Renal cortical epithelial cell (primary cell): Measurements from ENCODE around the gene MCU. TPM values are rescaled to one million over a fixed set of nuclear protein-coding genes. Genes with fewer than 3 reads are reported as not detected.
A peak's percentile ranks its signal among the peaks of the same experiment; 100 is the strongest.
"Not testable (repeated sequence)": the region's sequence is repeated elsewhere in the genome, so short reads cannot be mapped to it uniquely, and the experiment has no call there.

Experiments used
- DNase-seq: peaks from one replicate; pipeline ENCODE4 v3.0.0-alpha.2; 2011; ENCODE audit warnings: low read depth
- total RNA-seq: library from RNA; depleted of rRNA; stranded (reverse); fragments of >200 nt; gene quantifications from 2 replicates; pipeline ENCODE4 v1.2.3, GENCODE V29; 2014

MCU gene
- total RNA-seq, 1 donor from 2014 or later = 47.2 TPM

DNA sequence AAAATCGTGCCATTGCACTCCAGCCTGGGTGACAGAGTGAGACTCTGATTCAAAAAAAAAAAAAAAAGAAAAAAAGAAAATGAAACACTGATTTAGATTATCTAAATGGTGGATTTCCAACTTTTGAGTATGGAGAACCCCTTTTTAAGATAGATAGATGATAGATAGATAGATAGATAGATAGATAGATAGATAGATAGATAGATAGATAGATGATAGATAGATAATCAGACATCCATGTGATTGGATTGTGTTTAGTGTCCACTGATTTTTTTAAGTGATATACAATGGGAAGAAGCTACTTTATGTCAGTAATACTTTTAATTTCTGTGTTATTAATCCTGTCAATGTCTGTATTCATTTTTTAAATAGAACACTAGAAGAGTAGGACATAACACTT is 207.6 kb downstream of the MCU start:
- DNase-seq = no peak

DNA sequence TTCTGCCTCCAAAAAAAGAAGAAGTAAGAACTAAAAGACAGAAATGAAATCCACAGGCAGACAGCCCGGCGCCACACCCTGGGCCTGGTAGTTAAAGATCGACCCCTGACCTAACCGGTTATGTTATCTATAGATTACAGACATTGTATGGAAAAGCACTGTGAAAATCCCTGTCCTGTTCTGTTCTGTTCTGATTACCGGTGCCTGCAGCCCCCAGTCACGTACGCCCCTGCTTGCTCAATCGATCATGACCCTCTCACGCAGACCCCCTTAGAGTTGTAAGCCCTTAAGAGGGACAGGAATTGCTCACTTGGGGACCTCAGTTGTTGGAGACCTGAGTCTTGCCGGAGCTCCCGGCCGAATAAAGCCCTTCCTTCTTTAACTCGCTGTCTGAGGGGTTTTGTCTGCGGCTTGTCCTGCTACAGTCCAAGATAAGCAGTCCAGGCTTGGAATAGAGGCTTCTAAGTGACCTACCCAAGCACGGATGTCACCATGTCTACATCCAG is 212.1 kb downstream of the MCU start:
- DNase-seq = not testable (repeated sequence)

DNA sequence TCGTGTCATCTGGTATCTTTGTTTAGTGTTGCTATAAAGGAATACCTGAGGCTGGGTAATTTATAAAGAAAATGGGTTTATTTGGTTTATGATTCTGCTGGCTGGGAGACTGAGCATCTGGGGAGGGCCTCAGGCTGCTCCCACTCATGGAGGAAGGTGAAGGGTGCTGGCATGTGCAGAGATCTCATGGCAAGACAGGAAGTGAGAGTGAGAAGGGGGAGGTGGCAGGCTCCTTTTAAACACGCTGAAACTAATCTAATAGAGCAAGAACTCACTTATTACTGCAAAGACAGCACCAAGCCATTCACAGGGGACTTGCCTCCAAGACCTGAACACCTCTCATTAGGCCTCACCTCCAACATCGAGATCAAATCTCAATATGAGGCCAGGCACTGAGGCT is 212.9 kb downstream of the MCU start:
- no peak for DNase-seq

DNA sequence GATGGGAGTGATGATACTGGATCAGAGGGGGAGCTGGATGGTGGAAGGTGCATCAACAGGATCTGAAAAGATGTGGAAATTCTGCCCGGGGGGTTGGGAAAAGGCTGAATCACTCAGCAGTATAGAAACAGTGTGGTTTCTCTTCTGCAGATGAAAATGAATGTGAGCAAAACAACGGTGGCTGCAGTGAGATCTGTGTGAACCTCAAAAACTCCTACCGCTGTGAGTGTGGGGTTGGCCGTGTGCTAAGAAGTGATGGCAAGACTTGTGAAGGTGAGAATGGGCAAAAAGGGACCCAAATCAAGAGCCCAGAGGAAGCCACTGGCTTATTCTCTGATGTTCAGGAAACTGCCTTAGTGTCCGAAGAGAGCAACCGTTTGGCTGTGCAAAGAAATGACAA is 214.5 kb downstream of the MCU start:
- DNase-seq = no peak

DNA sequence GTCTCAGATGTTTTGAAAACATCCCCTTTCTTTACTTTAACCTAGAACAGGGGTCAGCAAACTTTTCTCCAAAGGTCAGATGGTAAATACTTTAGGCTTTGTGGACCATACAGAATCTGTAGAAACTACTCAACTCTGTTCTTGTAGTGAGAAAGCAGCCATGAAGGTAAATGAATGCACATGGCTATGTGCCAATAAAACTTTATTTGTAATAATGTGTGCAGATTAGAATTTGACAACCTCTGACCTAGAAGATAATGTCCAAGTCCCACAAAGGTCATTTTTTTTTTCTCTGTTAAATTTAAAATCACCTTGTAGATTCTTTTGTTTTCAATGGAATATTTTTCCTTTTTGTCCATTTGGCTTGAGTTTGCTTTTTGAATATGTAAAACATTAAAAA is 218.8 kb downstream of the MCU start:
- DNase-seq = no peak

DNA sequence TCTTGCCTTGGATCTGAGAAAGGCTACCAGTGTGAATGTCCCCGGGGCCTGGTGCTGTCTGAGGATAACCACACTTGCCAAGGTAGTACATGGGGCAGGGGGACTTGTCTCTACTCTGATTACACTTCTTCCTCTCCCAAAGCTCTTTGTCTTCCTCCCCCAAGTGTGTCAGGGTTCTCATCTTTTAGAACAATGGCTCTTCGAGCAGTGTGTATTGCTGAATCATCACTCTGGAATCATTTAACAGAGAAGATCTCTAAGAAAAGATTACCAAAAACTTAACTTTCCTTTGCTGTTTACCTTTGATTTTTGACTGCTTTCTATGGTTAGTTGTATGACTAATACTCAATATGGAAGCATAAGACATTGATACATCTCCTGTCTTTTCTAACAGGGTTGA is 219.8 kb downstream of the MCU start:
- DNase-seq = peak; percentile 19

DNA sequence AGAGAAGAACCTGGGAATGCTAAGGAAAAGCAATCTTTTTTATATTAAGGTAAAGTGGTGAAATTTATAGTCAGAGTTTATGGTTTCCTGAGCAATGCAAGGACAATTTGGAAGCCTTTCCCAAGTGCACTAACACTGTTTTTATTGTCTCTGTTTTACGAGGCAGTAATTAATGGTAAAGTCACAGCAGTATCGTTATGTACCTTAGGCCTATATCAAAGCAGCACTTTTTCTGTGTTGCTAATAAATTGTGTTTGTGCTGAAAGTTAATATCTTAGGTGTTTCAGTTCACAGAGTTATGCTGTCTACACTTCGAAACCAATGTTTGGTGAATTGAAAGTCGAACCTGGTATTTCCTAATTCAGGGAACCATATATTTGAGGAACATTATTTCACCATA is 220.8 kb downstream of the MCU start:
- no peak for DNase-seq

DNA sequence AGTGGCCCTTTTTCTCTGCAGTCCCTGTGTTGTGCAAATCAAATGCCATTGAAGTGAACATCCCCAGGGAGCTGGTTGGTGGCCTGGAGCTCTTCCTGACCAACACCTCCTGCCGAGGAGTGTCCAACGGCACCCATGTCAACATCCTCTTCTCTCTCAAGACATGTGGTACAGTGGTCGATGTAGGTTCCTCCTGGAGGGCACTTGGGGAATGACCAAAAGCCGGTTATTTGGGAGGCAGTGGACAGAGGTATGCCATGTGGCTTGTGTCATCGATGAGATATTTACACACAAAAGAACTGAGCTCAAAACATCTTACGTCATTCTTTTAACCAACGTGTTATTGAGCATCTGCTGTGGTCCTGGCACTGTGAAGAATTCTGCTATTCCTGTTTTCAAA is 221.3 kb downstream of the MCU start:
- DNase-seq = no peak

DNA sequence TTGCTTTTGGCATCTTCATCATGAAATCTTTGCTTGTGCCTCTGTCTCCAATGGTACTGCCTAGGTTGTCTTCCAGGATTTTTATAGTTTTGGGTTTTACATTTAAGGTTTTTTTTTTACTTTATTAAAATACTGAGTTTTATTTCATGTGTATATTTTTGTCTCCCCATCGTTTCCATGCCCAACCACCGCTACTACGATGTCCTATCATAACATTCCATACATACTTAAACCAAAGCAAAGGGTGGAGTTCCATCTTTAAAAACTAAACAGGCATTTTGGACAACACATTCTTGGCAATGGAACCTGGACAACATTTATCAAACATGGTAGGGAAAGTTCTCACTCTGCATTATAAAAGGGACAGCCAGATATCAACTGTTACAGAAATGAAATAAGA is 225.3 kb downstream of the MCU start:
- DNase-seq = not testable (repeated sequence)

DNA sequence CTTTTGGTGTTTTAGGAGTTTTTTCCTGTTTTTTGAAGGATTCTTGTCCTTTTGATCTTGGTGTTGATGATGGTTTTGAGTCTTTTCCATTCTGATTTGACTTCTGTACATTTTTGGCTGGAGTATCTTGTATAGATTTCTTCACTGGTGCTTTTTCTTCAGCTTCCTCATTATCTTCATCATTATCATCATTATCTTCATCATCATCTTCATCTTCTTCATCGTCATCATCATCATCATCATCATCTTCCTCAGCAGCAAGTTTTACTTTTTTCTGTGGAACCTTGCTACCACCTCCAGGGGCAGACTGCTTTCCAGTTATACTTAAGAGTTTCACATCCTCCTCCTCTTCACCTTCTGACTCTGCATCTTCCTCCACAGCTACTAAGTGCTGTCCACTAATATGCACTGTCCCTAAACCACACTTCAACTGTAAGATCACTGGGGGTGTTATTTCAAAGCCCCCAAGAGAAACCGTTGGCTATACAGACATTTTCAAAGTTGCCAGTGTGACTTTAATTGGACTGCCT is 225.9 kb downstream of the MCU start:
- DNase-seq = not testable (repeated sequence)

DNA sequence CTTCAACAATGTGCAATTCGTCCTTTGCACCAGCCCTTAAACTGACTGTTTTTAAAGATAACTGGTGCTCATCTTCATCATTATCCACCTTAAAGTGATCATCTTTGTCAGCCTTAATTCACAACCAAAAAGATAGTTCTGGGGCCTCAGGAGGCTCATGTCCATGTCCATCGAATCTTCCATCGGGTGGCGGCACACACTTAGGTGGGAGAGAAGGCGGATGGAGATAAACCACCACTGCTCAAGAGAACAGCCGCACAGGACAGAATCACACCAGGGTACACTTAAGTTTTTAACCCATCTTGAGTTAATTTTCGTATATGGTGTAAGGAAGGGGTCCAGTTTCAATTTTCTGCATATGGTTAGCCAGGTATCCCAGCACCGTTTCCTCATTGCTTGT is 226.4 kb downstream of the MCU start:
- DNase-seq = no peak

DNA sequence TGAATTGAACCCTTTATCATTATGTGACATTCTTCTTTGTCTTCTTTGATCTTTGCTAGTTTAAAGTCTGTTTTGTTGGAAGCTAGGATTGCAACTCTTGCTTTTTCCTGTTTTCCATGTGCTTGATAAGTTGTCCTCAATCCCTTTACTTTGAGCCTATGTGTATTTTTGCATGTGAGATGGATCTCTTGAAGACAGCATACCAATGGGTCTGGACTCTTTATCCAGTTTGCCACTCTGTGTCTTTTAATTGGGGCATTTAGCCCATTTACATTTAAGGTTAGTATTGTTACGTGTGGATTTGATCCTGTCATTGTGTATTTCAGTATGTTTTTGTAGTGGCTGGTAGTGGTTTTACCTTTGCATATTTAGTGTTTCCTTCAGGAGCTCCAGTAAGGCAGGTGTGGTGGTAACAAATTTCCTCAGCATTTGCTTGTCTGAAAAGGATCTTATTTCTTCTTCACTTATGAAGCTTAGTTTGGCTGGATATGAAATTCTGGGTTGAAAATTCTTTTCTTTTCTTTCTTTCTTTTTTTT is 229.3 kb downstream of the MCU start:
- DNase-seq = not testable (repeated sequence)

DNA sequence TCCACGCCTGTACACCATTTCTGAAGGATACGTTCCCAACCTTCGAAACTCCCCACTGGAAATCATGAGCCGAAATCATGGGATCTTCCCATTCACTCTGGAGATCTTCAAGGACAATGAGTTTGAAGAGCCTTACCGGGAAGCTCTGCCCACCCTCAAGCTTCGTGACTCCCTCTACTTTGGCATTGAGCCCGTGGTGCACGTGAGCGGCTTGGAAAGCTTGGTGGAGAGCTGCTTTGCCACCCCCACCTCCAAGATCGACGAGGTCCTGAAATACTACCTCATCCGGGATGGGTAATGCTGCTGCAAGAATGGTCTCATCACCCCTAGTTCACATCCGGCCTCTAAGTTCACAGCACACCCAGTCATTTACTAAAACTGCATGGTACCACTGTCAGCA is 232.4 kb downstream of the MCU start:
- no peak for DNase-seq

DNA sequence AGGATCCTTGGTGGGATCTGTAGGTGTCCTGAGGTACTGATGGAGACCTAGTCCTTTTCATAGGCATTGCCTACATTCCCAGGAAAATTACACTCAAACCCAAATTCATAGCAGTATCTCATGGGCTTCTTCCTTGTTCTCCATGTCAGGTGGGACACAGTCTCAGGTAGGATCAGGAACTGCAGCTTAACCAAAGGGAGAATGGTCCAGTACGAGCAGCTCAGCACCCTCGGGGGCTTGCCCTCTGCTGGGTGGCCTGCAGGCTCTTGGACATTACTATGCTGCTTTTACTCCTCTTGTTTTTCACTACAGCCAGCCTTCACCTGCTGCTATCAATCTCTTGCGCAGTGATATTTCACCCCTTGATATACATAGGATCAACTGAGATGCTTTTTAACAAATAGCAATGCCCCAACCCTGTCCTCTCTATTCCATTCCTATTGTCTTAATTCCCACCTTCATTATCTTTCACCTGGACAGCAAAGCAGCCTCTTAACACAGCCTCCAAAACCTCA is 234.1 kb downstream of the MCU start:
- no peak for DNase-seq

DNA sequence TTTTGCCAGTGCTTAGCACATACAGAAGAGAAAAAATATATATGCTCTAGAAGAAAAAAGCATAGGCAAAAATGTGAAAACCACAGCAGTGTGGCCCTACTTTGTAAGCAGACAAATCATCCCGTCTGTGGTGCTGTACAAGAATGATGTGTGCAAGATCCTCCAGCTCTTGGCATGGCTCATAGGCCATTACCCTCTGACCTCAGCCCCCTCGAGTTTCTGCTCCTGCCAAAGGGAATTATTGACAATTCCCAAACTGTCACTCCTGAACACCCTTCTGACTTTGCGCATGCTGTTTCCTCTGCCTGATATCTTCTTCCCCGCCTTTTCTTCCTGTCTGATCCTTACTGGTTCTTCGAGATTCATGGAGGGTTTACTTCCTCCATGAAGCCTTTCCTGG is 235.5 kb downstream of the MCU start:
- DNase-seq = no peak

DNA sequence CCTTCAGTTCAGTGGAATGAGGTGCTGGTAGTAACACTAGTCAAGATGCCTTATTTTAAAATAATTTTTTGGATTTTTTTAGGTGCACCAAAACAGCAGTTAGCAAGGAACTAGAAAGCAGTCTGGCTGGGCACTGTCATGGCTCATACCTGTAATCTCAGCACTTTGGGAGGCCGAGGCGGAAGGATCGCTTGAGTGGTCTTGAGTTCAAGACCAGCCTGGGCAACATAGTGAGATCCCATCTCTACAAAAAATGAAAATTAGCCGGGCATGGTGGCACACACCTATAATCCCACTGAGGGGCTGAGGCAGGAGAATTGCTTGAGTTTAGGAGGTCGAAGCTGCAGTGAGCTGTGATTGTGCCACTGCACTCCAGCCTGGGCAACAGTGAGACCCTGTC is 236.9 kb downstream of the MCU start:
- DNase-seq = no peak

DNA sequence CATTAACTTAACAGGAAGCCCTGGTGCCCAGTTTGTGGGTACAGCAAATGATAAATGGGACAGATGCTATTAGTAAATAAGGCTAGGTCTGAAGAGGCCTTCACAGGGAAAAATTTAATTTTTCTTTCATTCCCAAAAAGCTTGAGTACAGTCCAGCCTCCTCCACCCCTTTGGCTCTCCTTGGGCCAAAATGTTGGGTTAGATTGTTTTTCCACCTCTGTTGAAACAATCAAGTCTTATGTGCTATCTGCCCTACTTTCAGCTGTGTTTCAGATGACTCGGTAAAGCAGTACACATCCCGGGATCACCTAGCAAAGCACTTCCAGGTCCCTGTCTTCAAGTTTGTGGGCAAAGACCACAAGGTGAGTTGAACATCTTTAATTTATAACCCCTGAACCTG is 238.3 kb downstream of the MCU start:
- no peak for DNase-seq

DNA sequence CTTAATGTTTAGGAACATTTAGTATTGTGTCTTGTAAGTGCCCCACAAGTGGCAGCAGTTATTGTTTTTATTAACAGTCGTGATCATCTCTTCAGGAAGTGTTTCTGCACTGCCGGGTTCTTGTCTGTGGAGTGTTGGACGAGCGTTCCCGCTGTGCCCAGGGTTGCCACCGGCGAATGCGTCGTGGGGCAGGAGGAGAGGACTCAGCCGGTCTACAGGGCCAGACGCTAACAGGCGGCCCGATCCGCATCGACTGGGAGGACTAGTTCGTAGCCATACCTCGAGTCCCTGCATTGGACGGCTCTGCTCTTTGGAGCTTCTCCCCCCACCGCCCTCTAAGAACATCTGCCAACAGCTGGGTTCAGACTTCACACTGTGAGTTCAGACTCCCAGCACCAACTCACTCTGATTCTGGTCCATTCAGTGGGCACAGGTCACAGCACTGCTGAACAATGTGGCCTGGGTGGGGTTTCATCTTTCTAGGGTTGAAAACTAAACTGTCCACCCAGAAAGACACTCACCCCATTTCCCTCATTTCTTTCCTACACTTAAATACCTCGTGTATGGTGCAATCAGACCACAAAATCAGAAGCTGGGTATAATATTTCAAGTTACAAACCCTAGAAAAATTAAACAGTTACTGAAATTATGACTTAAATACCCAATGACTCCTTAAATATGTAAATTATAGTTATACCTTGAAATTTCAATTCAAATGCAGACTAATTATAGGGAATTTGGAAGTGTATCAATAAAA is 240.5 kb downstream of the MCU start:
- no peak for DNase-seq

DNA sequence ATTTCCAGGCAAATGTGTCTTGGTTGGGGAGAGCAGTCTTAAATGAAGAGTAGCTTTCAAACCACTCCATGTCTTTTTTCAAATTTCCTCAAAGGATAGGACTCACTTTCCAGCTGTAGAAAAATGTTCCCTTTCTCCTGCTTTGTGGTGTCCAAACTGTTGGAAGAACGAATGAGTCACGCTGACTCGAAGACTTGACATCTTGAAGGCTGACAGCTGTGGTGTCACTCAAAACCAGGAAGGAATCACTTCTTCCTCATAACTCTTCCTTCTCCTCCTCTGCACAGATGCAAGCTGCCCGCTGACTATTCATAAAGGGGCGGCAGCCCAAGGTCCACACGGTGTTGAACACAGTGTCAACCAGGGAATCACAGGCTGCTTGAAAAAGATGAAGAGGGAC is 243.4 kb downstream of the MCU start:
- DNase-seq = peak; percentile 47
